Mucosa of descending colon (tissue), 3 donors: ENCODE results near the gene FAM13A. TPM values are rescaled to one million over a fixed set of nuclear protein-coding genes. Genes with fewer than 3 reads are reported as not detected.
A peak's percentile ranks its signal among the peaks of the same experiment; 100 is the strongest.

ENCODE experiments used
- ATAC-seq: fragments of 200-7000 bp; cut with Tn5 transposase; one replicate; pipeline ENCODE4 v1.9.1; 2020; ENCODE audit warnings: mild to moderate bottlenecking, moderate library complexity
- DNase-seq, 3 donors: peaks; one replicate each; pipeline ENCODE4 v3.0.0-alpha.2; 2020
- H3K36me3 ChIP-seq: fragments of 200-600 bp; one replicate; pipeline ENCODE4 v1.8.0; 2021; ENCODE audit warnings: low read depth, mild to moderate bottlenecking
- H3K4me1 ChIP-seq: fragments of 200-600 bp; one replicate; pipeline ENCODE4 v1.8.0; 2021; ENCODE audit warnings: low read depth, mild to moderate bottlenecking
- H3K4me3 ChIP-seq: fragments of 200-600 bp; one replicate; pipeline ENCODE4 v1.8.0; 2021; ENCODE audit warnings: mild to moderate bottlenecking
- H3K9me3 ChIP-seq: fragments of 200-600 bp; one replicate; pipeline ENCODE4 v1.8.0; 2021; ENCODE audit warnings: mild to moderate bottlenecking
- CTCF ChIP-seq: fragments of 200-600 bp; IDR thresholded peaks from one replicate; pipeline ENCODE4 v1.8.0; 2022; ENCODE audit warnings: antibody characterized with exemption, mild to moderate bottlenecking
- intact Hi-C, 2 donors: fragments of 100-400 bp; cut with DNase I in 1 of 2; cut with micrococcal nuclease in 1 of 2; formaldehyde crosslinking; loops; one replicate each; pipeline versions ENCODE4 v1.11.0 to v1.11.1; 2022; cut with DNase I, micrococcal nuclease
- total RNA-seq, 3 donors: library from RNA; stranded (reverse); fragmentation: NEBNext Ultra II Directional in 2 of 3; extraction: Animal tissue kit (Norgen Biotek cat#: 25700) in 2 of 3; gene quantifications; one replicate each; pipeline versions ENCODE4 v1.2.1 to v1.2.4, GENCODE V29; 2021 to 2023
- donor health status: DM: no; HTN: no; CAD: no; lungs with moderate emphysema.
- donor health status: DM: no; HTN: no; CAD: no.
- donor health status: DM: no; HTN: yes; CAD: no.

The FAM13A gene
- total RNA-seq, 3 donors from 2014 or later: 41.6 to 60.1 (median 50.2) TPM

- no peak for TF ChIP-seq CTCF
- H3K4me1 ChIP-seq: no peaks in the 10 kb centered on the region
- no peaks in the 10 kb centered on the region for H3K36me3 ChIP-seq
- peak; percentile 94 for ATAC-seq
- H3K4me3 ChIP-seq: peak within 1 kb of the TSS; percentile 23
- no peaks in the 10 kb centered on the region for H3K9me3 ChIP-seq
- DNase-seq: peak; percentile 71 to 77 (median 75)
- intact Hi-C loops: no loop called here
Measured at GRCh38 chr4:88697588-88698329, 359.2 kb downstream of the FAM13A start, which contains the start of gene NAP1L5. TSS of gene NAP1L5 (minus strand) at chr4:88697829. CDS start at chr4:88697754, 75 bp downstream.

DNA sequence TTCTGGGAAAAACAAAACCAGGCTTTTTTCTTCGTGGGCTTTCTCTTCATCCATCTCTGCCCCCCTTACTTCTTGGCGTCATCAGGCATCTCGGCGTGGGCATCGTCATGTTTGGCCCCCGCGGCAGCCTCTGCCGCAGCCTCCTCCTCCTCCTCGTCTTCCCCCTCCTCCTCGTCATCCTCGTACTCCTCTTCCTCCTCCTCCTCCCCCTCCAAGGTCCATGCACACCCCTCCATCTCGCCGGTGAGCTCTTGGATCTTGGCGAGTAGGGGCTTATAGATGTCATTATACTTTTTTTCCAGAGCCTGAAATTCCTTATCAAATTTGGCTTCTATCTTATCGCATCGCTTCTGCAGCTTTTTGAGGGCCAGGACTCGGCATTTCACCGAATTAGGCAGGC is 359.8 kb downstream of the FAM13A start:
- Histone ChIP-seq H3K36me3 (no peaks in the 10 kb centered on the region), H3K9me3 (no peaks in the 10 kb centered on the region), H3K4me1 (no peaks in the 10 kb centered on the region), H3K4me3 (peak overlapping the region; percentile 23)
- ATAC-seq: peak; percentile 39
- intact Hi-C loops: no loop called here
- TF ChIP-seq CTCF: no peak
- DNase-seq: no peak

GRCh38 chr4:88696630-88697029 is 360.4 kb downstream of the FAM13A start:
- no peak for ATAC-seq
- no peak for DNase-seq
- no peak overlapping the region for H3K4me3 ChIP-seq
- no peaks in the 10 kb centered on the region for H3K36me3 ChIP-seq
- no peaks in the 10 kb centered on the region for H3K9me3 ChIP-seq
- no peak for TF ChIP-seq CTCF
- H3K4me1 ChIP-seq: no peaks in the 10 kb centered on the region
- intact Hi-C loops: no loop called here

DNA sequence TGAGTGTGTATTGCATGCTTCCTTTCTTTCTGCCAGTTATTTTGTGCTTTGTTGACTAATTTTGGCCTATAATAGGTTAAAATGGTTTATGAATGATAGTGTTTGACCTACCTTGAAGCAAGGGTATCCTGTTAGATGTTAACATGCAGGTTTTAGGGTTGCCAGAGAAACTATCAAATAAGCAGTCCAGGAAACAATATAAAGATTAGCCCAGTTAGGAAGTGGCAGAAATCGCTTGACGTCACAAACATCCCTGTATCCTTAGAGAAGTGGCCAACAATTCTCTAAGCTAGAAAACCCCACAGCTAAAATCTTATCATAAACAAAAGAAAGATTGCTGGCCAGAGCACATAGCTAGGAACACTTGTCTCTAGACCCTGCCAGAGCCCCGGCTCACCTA is 363.2 kb downstream of the FAM13A start:
- DNase-seq (no peak), ATAC-seq (no peak)
- Histone ChIP-seq H3K36me3 (no peaks in the 10 kb centered on the region), H3K4me3 (no peak overlapping the region), H3K4me1 (no peaks in the 10 kb centered on the region), H3K9me3 (no peaks in the 10 kb centered on the region)
- TF ChIP-seq CTCF: no peak
- intact Hi-C loops: no loop called here

- Histone ChIP-seq H3K4me1 (no peaks in the 10 kb centered on the region), H3K9me3 (no peaks in the 10 kb centered on the region), H3K4me3 (no peak overlapping the region), H3K36me3 (no peaks in the 10 kb centered on the region)
- intact Hi-C loops: no loop called here
- TF ChIP-seq CTCF: no peak
- DNase-seq (no peak), ATAC-seq (no peak)
Measured at GRCh38 chr4:88690355-88690754, 366.6 kb downstream of the FAM13A start.
